Activated naive CD8-positive, alpha-beta T cell treated with anti-CD3 and anti-CD28 coated beads, Interleukin-2, amount 10 ng/mL, durations not matched to agents 7 days and 5 days (primary cell): Measurements from ENCODE around the gene ATP6V0E2. TPM values are rescaled to one million over a fixed set of nuclear protein-coding genes. Genes with fewer than 3 reads are reported as not detected.
"Not testable (repeated sequence)": the region's sequence is repeated elsewhere in the genome, so short reads cannot be mapped to it uniquely, and the experiment has no call there.

ENCODE experiments used
- ATAC-seq: fragments of 150-1000 bp; cut with Tn5 transposase; one replicate; pipeline ENCODE4 v1.10.0; 2021; ENCODE audit warnings: low read depth, moderate library complexity
- POLR2A ChIA-PET: fragments of 350-600 bp; sonication (Branson Sonifier 250); formaldehyde crosslinking; loops from one replicate; lab custom pipeline; 2021; ENCODE audit warnings: antibody characterized with exemption; lab: Charles Lee
- DNase-seq: peaks from one replicate; pipeline ENCODE4 v3.0.0; 2021
- H3K27ac Mint-ChIP-seq: one replicate; pipeline ENCODE4 v1.8.0; 2022; ENCODE audit warnings: mild to moderate bottlenecking, mixed read lengths
- H3K27me3 Mint-ChIP-seq: one replicate; pipeline ENCODE4 v1.8.0; 2022; ENCODE audit warnings: mild to moderate bottlenecking, moderate library complexity, mixed read lengths
- H3K36me3 Mint-ChIP-seq: one replicate; pipeline ENCODE4 v1.8.0; 2021; ENCODE audit warnings: mild to moderate bottlenecking, mixed read lengths
- H3K4me1 Mint-ChIP-seq: one replicate; pipeline ENCODE4 v1.8.0; 2021; ENCODE audit warnings: mixed read lengths
- H3K4me3 Mint-ChIP-seq: one replicate; pipeline ENCODE4 v1.8.0; 2022; ENCODE audit warnings: mild to moderate bottlenecking, moderate library complexity, mixed read lengths
- H3K9me3 Mint-ChIP-seq: one replicate; pipeline ENCODE4 v1.8.0; 2021; ENCODE audit warnings: mixed read lengths
- total RNA-seq, 2 experiments: library from RNA; stranded (reverse); gene quantifications; one replicate each; pipeline ENCODE4 v1.2.3, GENCODE V29; 2021

ATP6V0E2 gene
- total RNA-seq, 2 experiments from 2014 or later, result 74.0 to 81.2 TPM

DNA sequence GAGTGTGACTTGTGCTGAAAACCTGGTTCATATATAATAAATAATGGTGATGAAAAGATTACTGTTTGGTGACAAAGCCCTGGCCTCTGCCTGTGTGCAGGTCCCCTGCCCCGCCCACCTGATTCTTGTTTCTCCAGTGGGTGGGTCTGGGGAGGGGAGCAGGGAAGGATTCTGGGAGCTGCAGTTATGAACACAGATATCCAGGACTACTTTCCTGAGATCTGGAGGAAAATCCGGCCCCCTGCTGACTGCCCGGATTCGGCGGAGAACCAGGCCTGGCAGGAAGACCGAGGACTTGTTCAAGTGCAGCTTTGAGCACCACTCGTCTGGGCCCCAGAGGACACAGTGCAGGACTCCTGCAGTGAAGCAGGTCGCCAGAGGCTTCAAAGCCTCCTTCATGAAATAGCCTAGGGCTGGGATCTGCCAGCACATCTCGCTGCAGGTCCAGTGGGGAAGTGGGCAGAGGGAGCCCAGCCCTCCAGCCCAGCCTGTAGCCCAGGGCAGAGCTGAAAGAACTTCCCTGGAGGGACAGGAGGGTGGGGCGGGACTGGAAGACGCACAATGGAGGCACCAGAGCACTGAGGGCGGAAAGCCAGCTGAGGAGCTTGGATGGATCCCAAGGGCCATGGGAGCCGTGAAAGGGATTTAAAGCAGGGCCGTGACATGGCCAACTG is 7.0 kb downstream of the ATP6V0E2 start:
- POLR2A ChIA-PET, result no interaction called here
- Mint-ChIP-seq H3K4me3 (no peak overlapping the region), H3K36me3 (peaks cover 22% of the 10 kb centered on the region)

DNA sequence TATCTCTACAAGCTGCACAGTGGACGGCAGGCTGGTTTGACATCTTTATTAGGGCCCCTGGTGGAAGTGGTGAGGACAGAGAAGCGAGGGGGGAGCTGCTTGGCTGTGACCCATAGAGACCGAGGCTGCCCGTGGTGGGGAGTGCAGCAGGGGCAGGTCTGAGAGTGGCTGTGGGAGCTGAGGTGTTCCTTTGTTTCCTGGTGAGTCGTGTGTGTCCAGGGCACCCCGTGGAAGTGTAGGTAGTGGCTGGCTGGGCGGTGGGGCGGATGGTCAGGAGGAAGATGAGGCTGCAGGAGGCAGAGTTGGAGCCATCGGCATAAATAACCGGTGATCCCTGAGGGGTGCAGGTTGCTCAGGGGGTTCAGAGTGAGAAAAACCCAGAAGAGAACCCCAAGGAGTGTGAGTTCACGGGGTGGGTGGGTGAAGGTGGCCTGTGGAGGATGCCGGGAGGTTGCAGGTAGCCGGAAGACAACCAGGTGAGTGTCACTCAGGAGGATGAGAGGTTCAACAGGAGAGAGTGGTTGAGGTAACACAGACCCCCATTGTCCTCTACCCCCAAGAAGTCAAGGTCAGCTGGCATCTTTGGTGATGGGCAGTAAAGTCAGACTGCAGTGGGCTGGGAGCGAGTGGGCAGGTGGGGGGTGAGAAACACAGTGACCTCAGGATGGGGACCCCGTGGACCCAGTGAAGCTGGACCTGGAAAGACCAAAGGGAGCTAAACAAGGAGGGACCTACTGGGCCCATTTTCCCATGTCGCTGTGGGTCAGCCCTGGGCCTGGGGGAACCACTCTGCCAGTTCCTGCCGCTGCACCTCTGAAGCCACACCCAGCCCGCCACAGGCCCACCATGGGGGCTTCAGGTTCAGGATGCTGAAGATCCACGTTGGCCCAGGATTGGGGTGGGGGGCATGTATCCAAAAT is 7.8 kb downstream of the ATP6V0E2 start:
- Mint-ChIP-seq H3K4me3 (no peak overlapping the region), H3K27me3 (no peaks in the 10 kb centered on the region), H3K4me1 (peaks cover 18% of the 10 kb centered on the region), H3K27ac (peak overlapping the region; percentile 52), H3K9me3 (no peaks in the 10 kb centered on the region), H3K36me3 (peaks cover 21% of the 10 kb centered on the region)
- ATAC-seq, result no peak
- POLR2A ChIA-PET, result interaction anchor here (2.2 kb wide), 1 partner anchor 19 kb away, joined by 6 read pairs; no protein-coding TSS in a partner anchor
- DNase-seq, result no peak

More for the DNA sequence above, 7.0 kb downstream of the ATP6V0E2 start:
- DNase-seq (no peak), ATAC-seq (no peak)
- peaks cover 23% of the 10 kb centered on the region for H3K4me1 Mint-ChIP-seq
- no peaks in the 10 kb centered on the region for H3K9me3 Mint-ChIP-seq
- H3K27ac Mint-ChIP-seq, result peak overlapping the region; percentile 52
- H3K27me3 Mint-ChIP-seq, result no peaks in the 10 kb centered on the region

- Mint-ChIP-seq H3K36me3 (peaks cover 22% of the 10 kb centered on the region), H3K4me3 (no peak overlapping the region), H3K4me1 (peaks cover 16% of the 10 kb centered on the region), H3K27me3 (no peaks in the 10 kb centered on the region), H3K9me3 (no peaks in the 10 kb centered on the region), H3K27ac (peak overlapping the region; percentile 59)
- no peak for DNase-seq
- no peak for ATAC-seq
- POLR2A ChIA-PET, result interaction anchor here (0.9 to 2.2 kb wide), 4 partner anchors 7 to 44 kb away, joined by 3 to 6 read pairs (median 4); partner anchors contain the start of gene ZNF862
Measured at GRCh38 chr7:149882248-149883047, 8.7 kb downstream of the ATP6V0E2 start.

GRCh38 chr7:149883048-149883438 is 9.3 kb downstream of the ATP6V0E2 start:
- Mint-ChIP-seq H3K36me3 (peaks cover 22% of the 10 kb centered on the region), H3K27me3 (no peaks in the 10 kb centered on the region), H3K4me1 (peaks cover 12% of the 10 kb centered on the region), H3K9me3 (no peaks in the 10 kb centered on the region), H3K4me3 (no peak overlapping the region), H3K27ac (peak overlapping the region; percentile 62)
- no peak for DNase-seq
- no peak for ATAC-seq
- POLR2A ChIA-PET, result interaction anchor here (0.9 to 2.2 kb wide), 4 partner anchors 8 to 45 kb away, joined by 3 to 6 read pairs (median 4); partner anchors contain the start of gene ZNF862

- Mint-ChIP-seq H3K27me3 (no peaks in the 10 kb centered on the region), H3K36me3 (peaks cover 21% of the 10 kb centered on the region), H3K9me3 (no peaks in the 10 kb centered on the region), H3K4me3 (no peak overlapping the region), H3K27ac (peak overlapping the region; percentile 62), H3K4me1 (peaks cover 14% of the 10 kb centered on the region)
- peak; percentile 86 for ATAC-seq
- POLR2A ChIA-PET, result interaction anchor here (0.9 to 2.2 kb wide), 4 partner anchors 8 to 45 kb away, joined by 3 to 6 read pairs (median 4); partner anchors contain the start of gene ZNF862
- peak; percentile 70 for DNase-seq
Measured at GRCh38 chr7:149883452-149883861, 9.7 kb downstream of the ATP6V0E2 start.

DNA sequence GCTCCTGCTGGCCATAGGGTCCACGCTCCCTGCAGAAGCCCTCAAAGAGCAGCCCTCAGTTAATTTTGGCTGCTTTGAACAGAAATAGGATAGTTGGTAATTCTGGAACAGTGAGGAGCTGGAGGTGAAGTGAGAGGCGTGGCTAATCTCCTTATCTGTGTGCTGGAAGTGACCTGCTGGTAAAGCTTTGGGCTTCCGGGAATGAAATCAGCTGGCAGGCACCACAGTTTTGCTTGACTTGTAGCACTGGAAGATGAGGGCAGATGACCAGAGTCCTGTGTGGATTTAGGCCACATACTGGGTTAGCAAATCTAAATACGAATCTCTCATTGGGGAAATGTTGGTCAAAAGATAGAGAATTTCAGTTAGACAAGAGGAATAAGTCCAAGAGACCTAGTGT is 10.2 kb downstream of the ATP6V0E2 start:
- no peak for DNase-seq
- Mint-ChIP-seq H3K36me3 (peaks cover 21% of the 10 kb centered on the region), H3K27ac (no peak overlapping the region), H3K27me3 (no peaks in the 10 kb centered on the region), H3K9me3 (no peaks in the 10 kb centered on the region), H3K4me1 (peaks cover 14% of the 10 kb centered on the region), H3K4me3 (no peak overlapping the region)
- no peak for ATAC-seq
- POLR2A ChIA-PET, result interaction anchor here (1.1 to 1.4 kb wide), 2 partner anchors 9 to 46 kb away, joined by 4 read pairs; partner anchors contain the start of gene ZNF862

DNA sequence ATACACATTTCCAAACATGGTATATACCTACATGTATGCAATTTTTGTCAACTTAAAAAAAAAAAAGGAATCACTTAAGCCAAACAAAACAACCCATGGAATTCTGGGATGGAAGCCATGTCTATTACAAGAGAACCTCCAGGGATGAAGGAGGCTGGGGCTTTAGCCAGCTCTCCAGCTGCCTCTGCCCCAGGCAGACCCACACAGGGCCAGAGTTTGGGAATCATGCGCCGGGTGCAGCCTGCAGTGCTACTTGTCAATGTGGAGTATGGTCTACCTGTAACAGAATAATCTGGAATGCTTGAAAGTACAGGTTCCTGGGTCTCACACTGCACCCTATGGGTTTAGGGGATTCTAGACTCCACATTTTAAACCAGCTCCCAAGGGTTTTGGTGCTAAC is 10.8 kb downstream of the ATP6V0E2 start:
- POLR2A ChIA-PET, result no interaction called here
- H3K9me3 Mint-ChIP-seq, result no peaks in the 10 kb centered on the region
- H3K27ac Mint-ChIP-seq, result no peak overlapping the region
- no peak for DNase-seq
- no peak overlapping the region for H3K4me3 Mint-ChIP-seq
- H3K36me3 Mint-ChIP-seq, result peaks cover 23% of the 10 kb centered on the region
- H3K4me1 Mint-ChIP-seq, result peaks cover 14% of the 10 kb centered on the region
- no peaks in the 10 kb centered on the region for H3K27me3 Mint-ChIP-seq
- no peak for ATAC-seq

DNA sequence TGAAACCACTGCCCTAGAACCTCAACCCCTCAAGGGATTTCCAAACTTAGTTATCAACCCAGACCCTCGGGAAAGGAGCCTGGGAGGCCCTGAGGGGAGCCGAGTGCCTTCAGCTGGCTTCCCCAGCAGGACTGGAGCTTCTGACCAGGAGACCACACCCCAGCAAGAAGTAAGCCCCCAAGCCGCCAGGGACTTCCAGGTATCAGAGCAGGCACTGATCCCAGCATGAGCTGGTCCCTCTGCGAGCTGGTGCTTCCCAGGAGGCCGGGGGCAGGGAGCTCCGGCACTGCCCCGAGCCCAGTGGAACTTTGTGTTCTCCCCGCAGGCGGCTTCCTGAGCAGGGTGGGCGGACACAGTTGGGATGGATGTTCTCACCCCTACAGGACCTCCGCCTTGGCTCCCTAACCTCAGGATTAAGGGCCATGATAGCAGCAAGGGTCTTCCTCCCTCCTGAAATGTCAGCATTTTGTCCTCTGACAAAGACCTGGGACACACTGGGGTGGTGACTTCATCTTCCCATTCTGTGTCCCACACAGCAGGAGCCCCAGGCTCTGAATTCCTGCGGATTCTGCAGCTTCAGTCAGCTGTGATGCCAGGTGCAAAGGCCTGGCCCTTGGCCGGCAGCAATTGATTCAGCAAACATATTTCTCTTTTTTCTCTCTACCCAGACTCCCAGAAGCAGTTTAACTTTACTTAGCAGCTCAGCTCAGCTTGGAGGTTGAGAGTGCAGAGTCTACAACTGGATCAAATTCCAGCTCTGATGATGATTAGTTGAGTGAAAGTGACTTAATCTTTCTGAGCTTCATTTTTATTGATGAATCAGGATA is 11.6 kb downstream of the ATP6V0E2 start:
- peaks cover 20% of the 10 kb centered on the region for H3K36me3 Mint-ChIP-seq
- H3K27me3 Mint-ChIP-seq, result no peaks in the 10 kb centered on the region
- POLR2A ChIA-PET, result no interaction called here
- peaks cover 14% of the 10 kb centered on the region for H3K4me1 Mint-ChIP-seq
- no peak for DNase-seq
- H3K9me3 Mint-ChIP-seq, result no peaks in the 10 kb centered on the region
- H3K4me3 Mint-ChIP-seq, result no peak overlapping the region
- no peak for ATAC-seq
- H3K27ac Mint-ChIP-seq, result no peak overlapping the region

DNA sequence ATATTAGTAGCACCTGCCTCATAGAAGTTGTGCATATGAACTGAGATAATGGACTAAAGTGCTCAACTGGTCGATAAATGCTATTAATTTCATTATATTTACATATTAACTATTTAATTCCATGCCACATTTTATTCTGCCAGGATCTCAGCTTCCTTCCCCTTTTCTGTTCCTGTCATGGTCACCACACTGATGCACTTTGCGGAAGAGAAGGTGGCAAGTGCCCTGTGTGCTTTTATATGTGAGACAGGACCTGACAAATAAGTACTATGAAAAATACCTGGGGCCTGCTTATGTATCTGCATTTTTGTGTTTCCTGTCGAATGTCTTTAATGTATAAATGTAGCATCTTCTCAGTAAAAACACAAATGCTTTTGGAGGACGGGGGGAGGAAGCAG is 12.2 kb downstream of the ATP6V0E2 start:
- POLR2A ChIA-PET, result no interaction called here

GRCh38 chr7:149887311-149887710 is 13.5 kb downstream of the ATP6V0E2 start:
- POLR2A ChIA-PET, result no interaction called here
- H3K27ac Mint-ChIP-seq, result no peak overlapping the region
- H3K9me3 Mint-ChIP-seq, result no peaks in the 10 kb centered on the region
- H3K4me1 Mint-ChIP-seq, result peaks cover 14% of the 10 kb centered on the region
- no peak for DNase-seq
- no peaks in the 10 kb centered on the region for H3K27me3 Mint-ChIP-seq
- H3K36me3 Mint-ChIP-seq, result peaks cover 16% of the 10 kb centered on the region
- ATAC-seq, result no peak
- no peak overlapping the region for H3K4me3 Mint-ChIP-seq

More for the DNA sequence above, 12.2 kb downstream of the ATP6V0E2 start:
- Mint-ChIP-seq H3K4me1 (peaks cover 15% of the 10 kb centered on the region), H3K9me3 (no peaks in the 10 kb centered on the region), H3K36me3 (peaks cover 20% of the 10 kb centered on the region), H3K4me3 (no peak overlapping the region), H3K27me3 (no peaks in the 10 kb centered on the region), H3K27ac (no peak overlapping the region)
- no peak for ATAC-seq
- no peak for DNase-seq

- H3K36me3 Mint-ChIP-seq, result peaks cover 18% of the 10 kb centered on the region
- DNase-seq, H3K27ac Mint-ChIP-seq, POLR2A ChIA-PET, ATAC-seq, H3K9me3 Mint-ChIP-seq, H3K27me3 Mint-ChIP-seq, H3K4me1 Mint-ChIP-seq, H3K4me3 Mint-ChIP-seq: not testable (repeated sequence)
Measured at GRCh38 chr7:149890715-149891114, 16.9 kb downstream of the ATP6V0E2 start.

GRCh38 chr7:149894957-149895356 is 21.2 kb downstream of the ATP6V0E2 start:
- H3K4me3 Mint-ChIP-seq, H3K27me3 Mint-ChIP-seq, H3K27ac Mint-ChIP-seq, DNase-seq, H3K4me1 Mint-ChIP-seq, H3K9me3 Mint-ChIP-seq, POLR2A ChIA-PET, ATAC-seq, H3K36me3 Mint-ChIP-seq: not testable (repeated sequence)
